Suprapubic skin (tissue), 3 donors: ENCODE data around the gene CD36.

ENCODE experiments used
- EP300 ChIP-seq: sonication (generic); formaldehyde crosslinking; IDR thresholded peaks from one replicate; pipeline ENCODE4 v1.6.1; 2017; ENCODE audit warnings: antibody characterized with exemption
- POLR2A ChIP-seq, 2 donors: fragments of 450-650 bp; IDR thresholded peaks; one replicate each; pipeline ENCODE4 v1.6.1; 2017; ENCODE audit warnings: antibody characterized with exemption in 2 of 2, mild to moderate bottlenecking in 2 of 2, moderate library complexity in 2 of 2
- TF ChIP-seq, protein P1 (sequence below), 2 donors: fragments of 200-600 bp in 1 of 2; fragments of 450-650 bp in 1 of 2; sonication (generic) in 1 of 2; IDR thresholded peaks; one replicate each; pipeline ENCODE4 v1.5.1; 2016 to 2019; ENCODE audit warnings: antibody characterized with exemption in 2 of 2, mild to moderate bottlenecking in 1 of 2, moderate library complexity in 1 of 2

GRCh38 chr7:80720146-80720545 lies 81.7 kb downstream of the CD36 start:
- TF ChIP-seq, protein P1, sequence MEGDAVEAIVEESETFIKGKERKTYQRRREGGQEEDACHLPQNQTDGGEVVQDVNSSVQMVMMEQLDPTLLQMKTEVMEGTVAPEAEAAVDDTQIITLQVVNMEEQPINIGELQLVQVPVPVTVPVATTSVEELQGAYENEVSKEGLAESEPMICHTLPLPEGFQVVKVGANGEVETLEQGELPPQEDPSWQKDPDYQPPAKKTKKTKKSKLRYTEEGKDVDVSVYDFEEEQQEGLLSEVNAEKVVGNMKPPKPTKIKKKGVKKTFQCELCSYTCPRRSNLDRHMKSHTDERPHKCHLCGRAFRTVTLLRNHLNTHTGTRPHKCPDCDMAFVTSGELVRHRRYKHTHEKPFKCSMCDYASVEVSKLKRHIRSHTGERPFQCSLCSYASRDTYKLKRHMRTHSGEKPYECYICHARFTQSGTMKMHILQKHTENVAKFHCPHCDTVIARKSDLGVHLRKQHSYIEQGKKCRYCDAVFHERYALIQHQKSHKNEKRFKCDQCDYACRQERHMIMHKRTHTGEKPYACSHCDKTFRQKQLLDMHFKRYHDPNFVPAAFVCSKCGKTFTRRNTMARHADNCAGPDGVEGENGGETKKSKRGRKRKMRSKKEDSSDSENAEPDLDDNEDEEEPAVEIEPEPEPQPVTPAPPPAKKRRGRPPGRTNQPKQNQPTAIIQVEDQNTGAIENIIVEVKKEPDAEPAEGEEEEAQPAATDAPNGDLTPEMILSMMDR (IDR thresholded peaks at IDR 0.05) = no peak
- TF ChIP-seq POLR2A (IDR thresholded peaks at IDR 0.05) (no peak), EP300 (no peak)
